Lung (tissue), 12 donors: ENCODE data around the gene NOXA1. TPM values are rescaled to one million over a fixed set of nuclear protein-coding genes. Genes with fewer than 3 reads are reported as not detected.

ENCODE experiments used
- ATAC-seq: fragments of 200-7000 bp; cut with Tn5 transposase; one replicate; pipeline ENCODE4 v1.9.1; 2020; ENCODE audit warnings: moderate number of reproducible peaks; ENCODE audit not compliant: insufficient read depth, low FRiP score
- DNase-seq, 3 donors: peaks; one replicate each; pipeline ENCODE4 v3.0.0-alpha.2; 2013 to 2017
- H3K27ac ChIP-seq, 2 donors: one replicate each; pipeline ENCODE4 v1.5.1; 2013; ENCODE audit warnings: mild to moderate bottlenecking in 2 of 2, moderate library complexity in 2 of 2, control low read depth in 1 of 2, inconsistent platforms in 1 of 2, low read depth in 1 of 2, low read length in 1 of 2
- H3K27me3 ChIP-seq, 3 donors: one replicate each; pipeline ENCODE4 v1.5.1; 2013; ENCODE audit warnings: low read length in 2 of 3; ENCODE audit not compliant: control insufficient read depth in 3 of 3, insufficient read depth in 3 of 3
- H3K36me3 ChIP-seq, 4 donors: one replicate each; pipeline ENCODE4 v1.5.1; 2013; ENCODE audit warnings: low read length in 4 of 4, mild to moderate bottlenecking in 1 of 4, moderate library complexity in 1 of 4; ENCODE audit not compliant: control insufficient read depth in 4 of 4, insufficient read depth in 4 of 4
- H3K4me1 ChIP-seq, 5 donors: one replicate each; pipeline ENCODE4 v1.5.1; 2013; ENCODE audit warnings: low read length in 5 of 5, mild to moderate bottlenecking in 2 of 5, moderate library complexity in 1 of 5; ENCODE audit not compliant: control insufficient read depth in 5 of 5, insufficient read depth in 5 of 5
- H3K4me3 ChIP-seq: one replicate; pipeline ENCODE4 v1.5.1; 2013; ENCODE audit warnings: mild to moderate bottlenecking, control low read depth, moderate library complexity
- H3K9ac ChIP-seq, 2 donors: one replicate each; pipeline ENCODE4 v1.5.1; 2013; ENCODE audit warnings: low read length in 2 of 2, control low read depth in 1 of 2; ENCODE audit not compliant: insufficient read depth in 1 of 2
- H3K9me3 ChIP-seq, 4 donors: one replicate each; pipeline ENCODE4 v1.5.1; 2013; ENCODE audit warnings: low read length in 3 of 4, mild to moderate bottlenecking in 1 of 4, moderate library complexity in 1 of 4; ENCODE audit not compliant: control insufficient read depth in 4 of 4, insufficient read depth in 3 of 4
- WGBS, 2 donors: extraction: QIAGEN DNeasy Blood & Tissue Kit; methylation state at CpG; one replicate each; pipeline ENCODE4 v1.1.7; 2013; 5-methylcytosine and 5-hydroxymethylcytosine counted together
- polyA plus RNA-seq, 2 donors: library from polyadenylated mRNA; stranded (reverse); fragments of 200-250 nt; gene quantifications; one replicate each; pipeline ENCODE4 v1.2.1, GENCODE V29; 2013
- total RNA-seq, 2 donors: library from RNA; depleted of rRNA in 1 of 2; stranded (reverse); fragments of >200 nt in 1 of 2; gene quantifications; one replicate each; pipeline ENCODE4 v1.2.1, GENCODE V29; 2014 to 2021
- TF ChIP-seq, protein P1 (sequence below): IDR thresholded peaks from 2 replicates; pipeline ENCODE4 v1.5.1; 2012; ENCODE audit warnings: mild to moderate bottlenecking; ENCODE audit errors: control extremely low read depth, extremely low read depth
- donor health status: control.
- donor health status: control.
- donor health status: Bipolar disorder and iron deficiency.
- donor health status: healthy.
- donor health status: DM: yes; HTN: yes; CAD: no.

Gene NOXA1
- total and polyA plus RNA-seq, 4 donors: 2.1 to 11.7 (median 6.6) TPM

DNA sequence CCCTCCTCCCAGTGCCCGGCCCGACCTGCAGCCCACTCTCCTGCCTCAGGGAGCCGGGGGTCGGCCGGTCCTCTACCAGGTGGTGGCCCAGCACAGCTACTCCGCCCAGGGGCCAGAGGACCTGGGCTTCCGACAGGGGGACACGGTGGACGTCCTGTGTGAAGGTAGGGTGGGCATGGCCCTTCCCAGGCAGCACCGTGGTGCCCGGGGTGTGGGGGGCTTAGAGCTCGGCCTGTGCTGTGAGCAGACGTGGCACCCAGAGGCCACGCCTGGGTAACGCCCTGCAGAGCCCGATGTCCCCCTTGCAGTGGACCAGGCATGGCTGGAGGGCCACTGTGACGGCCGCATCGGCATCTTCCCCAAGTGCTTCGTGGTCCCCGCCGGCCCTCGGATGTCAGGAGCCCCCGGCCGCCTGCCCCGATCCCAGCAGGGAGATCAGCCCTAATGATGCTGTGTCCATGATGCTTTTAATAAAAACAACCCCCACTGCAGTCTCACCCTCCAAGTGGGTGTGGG is 10.8 kb downstream of the NOXA1 start:
- no peaks in the 10 kb centered on the region for H3K27me3 ChIP-seq
- WGBS, 2 donors: 90 to 91% methylated on average over 26 of the region's 26 CpGs
- H3K9me3 ChIP-seq: no peaks in the 10 kb centered on the region
- H3K36me3 ChIP-seq: no peaks in the 10 kb centered on the region
- H3K27ac ChIP-seq: no peak overlapping the region
- DNase-seq: no peak
- no peak overlapping the region for H3K9ac ChIP-seq
- peaks cover 0 to 8% (median 0%) of the 10 kb centered on the region in 5 donors for H3K4me1 ChIP-seq
- TF ChIP-seq, protein P1, sequence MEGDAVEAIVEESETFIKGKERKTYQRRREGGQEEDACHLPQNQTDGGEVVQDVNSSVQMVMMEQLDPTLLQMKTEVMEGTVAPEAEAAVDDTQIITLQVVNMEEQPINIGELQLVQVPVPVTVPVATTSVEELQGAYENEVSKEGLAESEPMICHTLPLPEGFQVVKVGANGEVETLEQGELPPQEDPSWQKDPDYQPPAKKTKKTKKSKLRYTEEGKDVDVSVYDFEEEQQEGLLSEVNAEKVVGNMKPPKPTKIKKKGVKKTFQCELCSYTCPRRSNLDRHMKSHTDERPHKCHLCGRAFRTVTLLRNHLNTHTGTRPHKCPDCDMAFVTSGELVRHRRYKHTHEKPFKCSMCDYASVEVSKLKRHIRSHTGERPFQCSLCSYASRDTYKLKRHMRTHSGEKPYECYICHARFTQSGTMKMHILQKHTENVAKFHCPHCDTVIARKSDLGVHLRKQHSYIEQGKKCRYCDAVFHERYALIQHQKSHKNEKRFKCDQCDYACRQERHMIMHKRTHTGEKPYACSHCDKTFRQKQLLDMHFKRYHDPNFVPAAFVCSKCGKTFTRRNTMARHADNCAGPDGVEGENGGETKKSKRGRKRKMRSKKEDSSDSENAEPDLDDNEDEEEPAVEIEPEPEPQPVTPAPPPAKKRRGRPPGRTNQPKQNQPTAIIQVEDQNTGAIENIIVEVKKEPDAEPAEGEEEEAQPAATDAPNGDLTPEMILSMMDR: no peak
- H3K4me3 ChIP-seq: no peak overlapping the region
- ATAC-seq: no peak

DNA sequence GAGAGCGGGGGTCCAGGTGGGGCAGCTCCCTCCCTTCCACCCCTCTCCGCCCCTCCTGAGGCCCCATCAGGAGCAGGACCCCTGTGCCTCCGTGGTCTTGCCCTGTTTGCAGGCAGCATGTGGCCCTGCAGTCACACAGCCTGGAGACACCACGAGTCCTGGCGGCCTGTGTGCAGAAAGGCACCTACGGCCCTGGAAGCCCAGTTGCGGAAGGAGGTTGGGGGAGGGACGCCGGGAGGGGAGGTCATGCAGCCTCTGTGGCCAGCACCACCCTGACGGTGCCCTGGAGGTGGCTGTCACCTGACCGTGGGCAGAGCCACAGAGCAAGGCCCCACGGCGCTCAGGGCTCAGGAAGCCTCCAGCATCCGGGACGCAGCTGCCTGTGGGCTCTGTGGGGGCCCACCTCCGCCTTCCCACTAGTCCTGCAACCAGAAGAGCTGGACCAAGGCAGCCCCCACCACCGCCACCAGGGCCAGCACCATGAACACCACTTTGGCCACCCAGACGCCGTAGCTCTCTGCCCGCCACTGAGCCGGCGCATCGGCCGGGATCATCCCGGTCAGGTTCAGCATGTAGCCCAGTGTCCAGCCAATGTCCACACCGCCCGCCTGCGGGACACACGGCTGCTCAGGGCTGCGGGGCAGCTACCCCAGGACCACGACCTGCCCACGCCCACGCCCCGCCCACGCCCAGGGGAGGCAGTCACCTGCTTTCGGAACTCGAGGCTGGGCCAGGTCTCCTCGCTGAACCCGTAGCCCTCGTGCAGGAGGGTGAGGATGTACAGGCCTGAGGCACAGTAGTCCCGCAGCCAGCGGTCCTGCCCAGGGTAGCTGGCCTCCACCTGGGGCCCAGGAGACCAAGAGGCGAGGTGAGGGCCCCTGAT is 11.5 kb downstream of the NOXA1 start:
- Histone ChIP-seq H3K27ac (no peak overlapping the region), H3K4me3 (no peak overlapping the region), H3K4me1 (peaks cover 0 to 8% (median 0%) of the 10 kb centered on the region in 5 donors), H3K36me3 (no peaks in the 10 kb centered on the region), H3K9ac (no peak overlapping the region), H3K27me3 (no peaks in the 10 kb centered on the region), H3K9me3 (no peaks in the 10 kb centered on the region)
- ATAC-seq (no peak), DNase-seq (no peak)
- TF ChIP-seq, protein P1: no peak
- 70 to 81% methylated on average over 41 to 43 of the region's 43 CpGs for WGBS, 2 donors

DNA sequence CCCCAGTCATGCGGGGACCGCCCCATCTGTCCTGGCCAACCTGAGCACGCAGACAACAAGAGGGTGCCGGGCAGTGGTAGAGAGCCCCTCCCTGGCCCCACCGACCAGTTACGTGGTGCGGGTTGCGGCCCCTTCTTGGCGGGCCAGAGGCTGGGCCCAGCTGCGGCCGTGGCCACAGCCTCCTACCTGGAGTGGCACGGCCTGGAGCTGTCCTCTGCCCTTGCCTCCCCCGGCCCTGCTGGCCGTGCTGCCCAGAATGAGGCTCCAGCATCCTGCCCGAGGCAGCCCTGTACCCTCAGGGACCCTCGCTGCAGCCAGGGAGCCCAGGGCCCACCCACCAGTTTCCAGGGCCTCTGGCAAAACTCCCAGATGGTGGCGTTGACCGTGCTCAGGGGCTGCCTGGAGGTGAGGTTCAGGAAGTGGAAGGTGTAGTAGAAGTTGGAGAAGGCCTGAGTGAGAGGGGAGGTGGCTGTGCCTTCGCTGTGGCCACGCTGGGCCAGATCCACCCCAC is 12.2 kb downstream of the NOXA1 start:
- no peak overlapping the region for H3K4me3 ChIP-seq
- ATAC-seq (no peak), DNase-seq (no peak)
- no peak overlapping the region for H3K9ac ChIP-seq
- TF ChIP-seq, protein P1: no peak
- no peak overlapping the region for H3K27ac ChIP-seq
- H3K9me3 ChIP-seq: no peaks in the 10 kb centered on the region
- WGBS, 2 donors: 76 to 78% methylated on average over 14 to 20 of the region's 20 CpGs
- peaks cover 0 to 8% (median 0%) of the 10 kb centered on the region in 5 donors for H3K4me1 ChIP-seq
- H3K36me3 ChIP-seq: no peaks in the 10 kb centered on the region
- no peaks in the 10 kb centered on the region for H3K27me3 ChIP-seq
